ENCODE data around the gene NUP62.
A peak's percentile ranks its signal among the peaks of the same experiment; 100 is the strongest.
"Not testable (repeated sequence)": the region's sequence is repeated elsewhere in the genome, so short reads cannot be mapped to it uniquely, and the experiment has no call there.

NUP62 gene

GRCh38 chr19:49951806-49952478, 22.6 kb upstream of the NUP62 start:
- no peak for DNase-seq (ENCODE audit: low spot score)

- DNase-seq (ENCODE audit: low spot score): no peak
Measured at GRCh38 chr19:49950956-49951526, 21.7 kb upstream of the NUP62 start.

- DNase-seq (ENCODE audit: low spot score): no peak
Measured at GRCh38 chr19:49950590-49950948, 21.3 kb upstream of the NUP62 start.

- DNase-seq (ENCODE audit: low spot score): no peak
Measured at GRCh38 chr19:49949742-49950589, 20.7 kb upstream of the NUP62 start.

GRCh38 chr19:49946415-49946814, 17.1 kb upstream of the NUP62 start:
- DNase-seq (ENCODE audit: low spot score): no peak

- DNase-seq (ENCODE audit: low spot score): not testable (repeated sequence)
Measured at GRCh38 chr19:49944567-49944966, 15.3 kb upstream of the NUP62 start.

- no peak for DNase-seq (ENCODE audit: low spot score)
Measured at GRCh38 chr19:49940482-49940791, 11.1 kb upstream of the NUP62 start.

GRCh38 chr19:49939721-49940481, 10.6 kb upstream of the NUP62 start:
- peak; percentile 54 for DNase-seq (ENCODE audit: low spot score)

- DNase-seq (ENCODE audit: low spot score): no peak
Measured at GRCh38 chr19:49938662-49939061, 9.4 kb upstream of the NUP62 start.

- DNase-seq (ENCODE audit: low spot score): peak; percentile 83
Measured at GRCh38 chr19:49937750-49938381, 8.6 kb upstream of the NUP62 start.

GRCh38 chr19:49936549-49936948, 7.2 kb upstream of the NUP62 start:
- peak; percentile 38 for DNase-seq (ENCODE audit: low spot score)

GRCh38 chr19:49933643-49934042, 4.3 kb upstream of the NUP62 start:
- DNase-seq (ENCODE audit: low spot score): no peak

GRCh38 chr19:49932731-49933131, 3.4 kb upstream of the NUP62 start:
- DNase-seq (ENCODE audit: low spot score): no peak

GRCh38 chr19:49932041-49932451, 2.7 kb upstream of the NUP62 start:
- no peak for DNase-seq (ENCODE audit: low spot score)

- no peak for DNase-seq (ENCODE audit: low spot score)
Measured at GRCh38 chr19:49931293-49932040, 2.2 kb upstream of the NUP62 start.

- DNase-seq (ENCODE audit: low spot score): peak; percentile 56
Measured at GRCh38 chr19:49930483-49931011, 1.2 kb upstream of the NUP62 start.

- peak; percentile 97 for DNase-seq (ENCODE audit: low spot score)
Measured at GRCh38 chr19:49929611-49930482, 543 bp upstream of the NUP62 start.

GRCh38 chr19:49927526-49928264, 1.6 kb downstream of the NUP62 start:
- DNase-seq (ENCODE audit: low spot score): no peak

- DNase-seq (ENCODE audit: low spot score): no peak
Measured at GRCh38 chr19:49926515-49926914, 2.8 kb downstream of the NUP62 start.

All from NAMALWA (cell line).